SJSA1 (cell line): ENCODE data around the gene TXLNG. TPM values are rescaled to one million over a fixed set of nuclear protein-coding genes. Genes with fewer than 3 reads are reported as not detected.

ENCODE experiments used
- DNase-seq, 2 experiments: peaks; one replicate each; pipeline ENCODE4 v3.0.0-alpha.2; 2015 to 2020; ENCODE audit warnings: low spot score in 2 of 2, low read depth in 1 of 2
- H3K27ac ChIP-seq: fragments of 250-450 bp; sonication (Bioruptor Pico); 2 replicates; pipeline ENCODE4 v1.5.1; 2020; ENCODE audit warnings: mild to moderate bottlenecking, moderate library complexity
- H3K27me3 ChIP-seq: fragments of 250-450 bp; sonication (Bioruptor Pico); replicated peaks from 2 replicates; pipeline ENCODE4 v1.5.1; 2020; ENCODE audit warnings: mild to moderate bottlenecking, moderate library complexity
- H3K36me3 ChIP-seq: fragments of 250-450 bp; sonication (Bioruptor Pico); 2 replicates; pipeline ENCODE4 v1.5.1; 2020; ENCODE audit warnings: mild to moderate bottlenecking
- H3K4me1 ChIP-seq: fragments of 250-450 bp; sonication (Bioruptor Pico); replicated peaks from 2 replicates; pipeline ENCODE4 v1.6.1; 2021; ENCODE audit warnings: mild to moderate bottlenecking
- H3K4me3 ChIP-seq: fragments of 250-450 bp; sonication (Bioruptor Pico); 2 replicates; pipeline ENCODE4 v1.5.1; 2020; ENCODE audit warnings: mild to moderate bottlenecking
- H3K9me3 ChIP-seq: fragments of 250-450 bp; sonication (Bioruptor Pico); replicated peaks from 2 replicates; pipeline ENCODE4 v1.5.1; 2020; ENCODE audit warnings: mild to moderate bottlenecking
- total RNA-seq: library from RNA; depleted of rRNA; stranded (reverse); fragments of >200 nt; shearing (Covaris generic); gene quantifications from 2 replicates; pipeline ENCODE4 v1.2.3, GENCODE V29; 2014; rRNA removed

TXLNG gene
- total RNA-seq, 1 experiment from 2014 or later, result 6.2 TPM

DNA sequence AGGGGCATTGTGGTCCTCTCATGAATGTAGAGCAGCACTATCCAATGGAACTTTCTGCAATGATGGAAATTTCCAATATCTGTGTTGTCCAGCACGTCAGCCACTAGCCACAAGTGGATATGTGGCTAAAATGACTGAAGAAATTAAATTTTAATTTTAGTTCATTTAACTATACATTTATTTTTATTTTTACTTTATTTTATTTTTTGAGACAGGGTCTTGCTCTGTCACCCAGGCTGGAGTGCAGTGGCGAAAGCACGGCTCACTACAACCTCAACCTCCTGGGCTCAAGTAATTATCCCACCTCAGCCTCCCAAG lies 97.2 kb downstream of the TXLNG start:
- DNase-seq, result no peak
- H3K27ac ChIP-seq, result no peak overlapping the region
- H3K4me3 ChIP-seq, result no peak overlapping the region; the same call in 1 of the 2 replicates
- no peaks in the 10 kb centered on the region for H3K9me3 ChIP-seq
- H3K36me3 ChIP-seq, result no peaks in the 10 kb centered on the region
- H3K27me3 ChIP-seq, result no peaks in the 10 kb centered on the region
- H3K4me1 ChIP-seq, result no peaks in the 10 kb centered on the region

DNA sequence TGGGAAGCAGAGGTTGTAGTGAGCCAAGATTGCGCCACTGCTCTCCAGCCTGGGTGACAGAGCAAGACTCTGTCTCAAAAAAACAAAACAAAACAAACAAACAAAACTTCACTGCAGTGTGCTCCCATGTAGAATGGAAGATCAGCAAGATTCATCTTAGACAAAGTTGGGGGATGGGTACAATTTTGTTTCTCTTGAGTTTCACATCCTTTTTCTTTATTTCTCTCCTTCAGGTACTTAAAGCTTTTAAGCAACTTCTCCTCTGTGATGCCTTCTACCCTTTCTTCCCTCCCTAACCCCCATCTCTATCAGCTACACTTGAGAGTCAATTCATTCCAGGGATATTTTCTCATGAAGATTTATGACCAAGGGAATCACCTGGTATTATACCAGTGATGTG lies 99.4 kb downstream of the TXLNG start:
- H3K27ac ChIP-seq, result no peak overlapping the region
- no peaks in the 10 kb centered on the region for H3K36me3 ChIP-seq
- H3K9me3 ChIP-seq, result no peaks in the 10 kb centered on the region
- H3K4me3 ChIP-seq, result no peak overlapping the region
- no peaks in the 10 kb centered on the region for H3K27me3 ChIP-seq
- H3K4me1 ChIP-seq, result no peaks in the 10 kb centered on the region
- DNase-seq, result no peak

DNA sequence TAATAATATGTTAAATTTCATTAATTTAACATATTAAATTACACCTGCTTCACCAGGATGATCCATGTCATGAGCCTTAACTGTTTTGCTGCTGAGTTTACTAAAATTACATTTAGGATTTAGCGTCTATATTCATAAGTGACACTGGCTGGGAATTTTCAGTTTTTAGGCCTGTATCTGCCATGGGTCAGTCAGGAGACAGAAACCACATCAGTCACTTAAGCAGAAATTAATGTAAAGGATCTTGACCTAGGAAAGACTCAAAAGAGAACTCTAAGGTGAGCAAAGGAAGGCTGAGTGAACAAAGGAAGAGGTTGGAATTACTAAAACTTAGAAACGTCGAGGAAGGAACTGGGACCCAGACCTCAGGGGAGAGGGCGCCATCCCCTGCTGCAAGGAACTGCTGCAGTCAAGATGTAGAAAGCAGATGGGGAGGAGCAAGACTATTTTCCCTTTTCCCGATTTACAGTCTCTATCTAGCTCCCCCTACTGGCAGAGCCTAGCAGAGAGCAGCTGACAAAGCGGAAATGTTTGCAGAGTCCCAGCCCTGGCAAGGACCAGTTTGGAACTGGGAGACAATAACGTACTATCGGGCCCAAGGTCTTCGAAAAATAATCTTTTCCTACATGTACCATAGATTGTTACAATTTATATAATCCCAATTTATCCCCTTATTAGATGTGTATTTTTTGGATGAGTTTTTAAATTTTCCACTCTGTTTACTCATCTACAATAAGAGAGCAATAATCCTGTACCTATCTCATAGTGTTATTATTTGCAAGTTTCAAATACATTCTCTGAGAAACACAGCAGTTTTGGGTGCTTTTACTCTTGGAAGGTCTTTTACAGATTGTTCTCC lies 106.5 kb downstream of the TXLNG start:
- H3K27ac ChIP-seq, result no peak overlapping the region
- no peaks in the 10 kb centered on the region for H3K27me3 ChIP-seq
- no peaks in the 10 kb centered on the region for H3K9me3 ChIP-seq
- H3K4me3 ChIP-seq, result no peak overlapping the region
- peak; percentile 59 to 60 for DNase-seq
- no peaks in the 10 kb centered on the region for H3K36me3 ChIP-seq
- H3K4me1 ChIP-seq, result no peaks in the 10 kb centered on the region

Other genes starting within 250 kb of the TXLNG start
- gene S100G, start 136.3 kb upstream of the TXLNG start, total RNA-seq, result not detected in 2 replicates
- gene CTPS2, start 73.8 kb upstream of the TXLNG start, total RNA-seq, result 4.6 and 8.4 TPM in 2 replicates
- 26.0 and 34.6 TPM in 2 replicates for gene SYAP1, start 66.9 kb upstream of the TXLNG start, total RNA-seq
- 175 and 198 TPM in 2 replicates for gene RBBP7, start 83.9 kb downstream of the TXLNG start, total RNA-seq
- 0.44 and 1.8 TPM in 2 replicates for gene REPS2, start 160.2 kb downstream of the TXLNG start, total RNA-seq